ENCODE measurements around the gene NDUFA13. TPM values are rescaled to one million over a fixed set of nuclear protein-coding genes. Genes with fewer than 3 reads are reported as not detected.

The NDUFA13 gene
- total RNA-seq, 3 donors from 2014 or later, result 97.3 to 134 (median 99.2) TPM

DNA sequence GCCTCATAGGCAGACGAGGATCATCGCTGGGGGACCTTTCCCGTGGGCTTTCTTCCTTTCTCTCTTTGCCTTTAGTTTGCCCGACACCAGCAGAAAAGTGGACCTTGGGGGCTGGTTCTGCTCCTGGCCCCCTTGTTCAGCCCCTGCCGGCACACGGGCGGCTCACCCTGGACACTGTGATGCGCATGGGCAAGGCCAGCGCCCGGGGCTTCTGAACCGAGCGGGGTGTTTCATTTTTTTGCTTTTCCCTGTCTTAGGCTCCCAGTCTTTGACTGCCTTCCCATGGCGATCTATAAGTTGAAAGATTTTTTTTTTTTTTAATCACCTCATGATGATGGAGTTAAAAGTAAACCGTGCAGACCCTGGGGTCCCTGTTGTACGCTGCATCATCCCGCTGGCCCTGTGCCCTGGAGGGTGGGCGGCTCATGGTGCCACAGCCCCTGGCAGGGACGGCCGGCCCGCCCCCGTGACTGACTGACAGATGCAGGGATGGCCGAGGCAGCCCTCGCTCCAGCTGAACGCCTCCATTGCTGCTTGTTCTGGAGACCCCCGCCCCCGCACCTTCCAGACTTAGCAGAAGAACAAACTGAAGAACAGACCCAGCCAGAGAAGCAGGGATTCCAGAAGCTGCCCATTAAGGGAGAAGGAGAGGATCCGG is 10.2 kb upstream of the NDUFA13 start:
- TF ChIP-seq POLR2AphosphoS5 (IDR thresholded peaks at IDR 0.05), result no peak
- TF ChIP-seq, protein P1, sequence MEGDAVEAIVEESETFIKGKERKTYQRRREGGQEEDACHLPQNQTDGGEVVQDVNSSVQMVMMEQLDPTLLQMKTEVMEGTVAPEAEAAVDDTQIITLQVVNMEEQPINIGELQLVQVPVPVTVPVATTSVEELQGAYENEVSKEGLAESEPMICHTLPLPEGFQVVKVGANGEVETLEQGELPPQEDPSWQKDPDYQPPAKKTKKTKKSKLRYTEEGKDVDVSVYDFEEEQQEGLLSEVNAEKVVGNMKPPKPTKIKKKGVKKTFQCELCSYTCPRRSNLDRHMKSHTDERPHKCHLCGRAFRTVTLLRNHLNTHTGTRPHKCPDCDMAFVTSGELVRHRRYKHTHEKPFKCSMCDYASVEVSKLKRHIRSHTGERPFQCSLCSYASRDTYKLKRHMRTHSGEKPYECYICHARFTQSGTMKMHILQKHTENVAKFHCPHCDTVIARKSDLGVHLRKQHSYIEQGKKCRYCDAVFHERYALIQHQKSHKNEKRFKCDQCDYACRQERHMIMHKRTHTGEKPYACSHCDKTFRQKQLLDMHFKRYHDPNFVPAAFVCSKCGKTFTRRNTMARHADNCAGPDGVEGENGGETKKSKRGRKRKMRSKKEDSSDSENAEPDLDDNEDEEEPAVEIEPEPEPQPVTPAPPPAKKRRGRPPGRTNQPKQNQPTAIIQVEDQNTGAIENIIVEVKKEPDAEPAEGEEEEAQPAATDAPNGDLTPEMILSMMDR (IDR thresholded peaks at IDR 0.05), result no peak
- TF ChIP-seq POLR2A (IDR thresholded peaks at IDR 0.05), result no peak
- no peak for DNase-seq (ENCODE audit: low spot score in 2 of 2)
- Histone ChIP-seq H3K27me3 (no peaks in the 10 kb centered on the region), H3K9me3 (no peaks in the 10 kb centered on the region), H3K4me3 (peak overlapping the region in 2 of 3 donors; percentile 48 to 59), H3K4me1 (no peaks in the 10 kb centered on the region), H3K36me3 (peaks cover 13% of the 10 kb centered on the region), H3K27ac (no peak overlapping the region)
- intact Hi-C loops (cut with DNase I; ENCODE audit: low total_unique reads), result no loop called here

DNA sequence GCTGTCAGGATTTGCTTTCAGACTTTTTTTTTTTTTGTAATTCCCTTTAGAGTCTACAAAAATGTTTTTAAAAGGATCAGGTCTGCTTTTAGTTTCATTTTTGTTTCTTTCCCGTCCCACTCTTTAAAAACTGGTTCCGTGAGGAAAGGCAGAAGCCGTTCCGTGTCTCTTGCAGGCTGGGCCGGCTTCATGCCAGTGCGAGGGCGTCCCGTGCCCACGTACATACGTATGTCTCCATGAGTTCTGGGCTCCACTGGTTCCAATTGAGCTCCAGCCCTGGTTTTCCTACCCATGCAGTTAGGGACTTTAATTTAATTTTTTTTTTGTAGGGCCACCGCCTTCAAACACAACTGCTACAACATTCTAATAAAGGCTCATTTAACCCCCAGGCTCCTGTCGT is 9.4 kb upstream of the NDUFA13 start:
- H3K36me3 ChIP-seq, result peaks cover 13% of the 10 kb centered on the region

DNA sequence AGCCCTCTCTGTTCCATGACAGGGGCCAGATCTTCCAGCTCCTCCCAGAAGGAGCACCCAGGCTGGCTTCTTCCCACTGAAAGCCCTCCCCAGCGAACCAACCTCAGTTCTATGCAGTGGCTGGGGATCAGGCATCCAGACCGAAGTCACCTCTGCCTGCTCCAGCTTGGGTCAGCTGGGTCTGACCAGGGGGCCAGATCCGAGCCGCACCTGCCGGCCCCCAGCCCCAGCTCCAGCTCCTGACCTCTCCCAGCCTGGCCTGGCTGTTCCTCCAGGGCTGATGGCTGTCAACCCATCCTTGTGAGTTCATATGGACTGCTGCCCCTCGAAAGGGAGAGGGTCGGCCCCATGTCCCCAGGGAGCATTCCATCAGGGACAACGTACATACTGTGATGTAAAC is 8.7 kb upstream of the NDUFA13 start:
- intact Hi-C loops (cut with DNase I; ENCODE audit: low total_unique reads), result no loop called here
- Histone ChIP-seq H3K9me3 (no peaks in the 10 kb centered on the region), H3K27ac (no peak overlapping the region), H3K36me3 (peaks cover 5% of the 10 kb centered on the region), H3K4me1 (no peaks in the 10 kb centered on the region), H3K27me3 (no peaks in the 10 kb centered on the region), H3K4me3 (no peak overlapping the region)
- no peak for DNase-seq (ENCODE audit: low spot score in 2 of 2)
- TF ChIP-seq, protein P1 (IDR thresholded peaks at IDR 0.05), result no peak
- TF ChIP-seq POLR2A (IDR thresholded peaks at IDR 0.05) (no peak), POLR2AphosphoS5 (IDR thresholded peaks at IDR 0.05) (no peak)

More for the DNA sequence above, 9.4 kb upstream of the NDUFA13 start:
- no peaks in the 10 kb centered on the region for H3K27me3 ChIP-seq
- DNase-seq (ENCODE audit: low spot score in 2 of 2), result no peak
- peak overlapping the region in 1 of 2 donors; percentile 5 for H3K27ac ChIP-seq
- peak overlapping the region in 2 of 3 donors; percentile 48 to 59 for H3K4me3 ChIP-seq
- no peaks in the 10 kb centered on the region for H3K9me3 ChIP-seq
- H3K4me1 ChIP-seq, result no peaks in the 10 kb centered on the region
- TF ChIP-seq, protein P1 (IDR thresholded peaks at IDR 0.05), result no peak
- TF ChIP-seq POLR2AphosphoS5 (IDR thresholded peaks at IDR 0.05) (no peak), POLR2A (IDR thresholded peaks at IDR 0.05) (no peak)
- intact Hi-C loops (cut with DNase I; ENCODE audit: low total_unique reads), result no loop called here

DNA sequence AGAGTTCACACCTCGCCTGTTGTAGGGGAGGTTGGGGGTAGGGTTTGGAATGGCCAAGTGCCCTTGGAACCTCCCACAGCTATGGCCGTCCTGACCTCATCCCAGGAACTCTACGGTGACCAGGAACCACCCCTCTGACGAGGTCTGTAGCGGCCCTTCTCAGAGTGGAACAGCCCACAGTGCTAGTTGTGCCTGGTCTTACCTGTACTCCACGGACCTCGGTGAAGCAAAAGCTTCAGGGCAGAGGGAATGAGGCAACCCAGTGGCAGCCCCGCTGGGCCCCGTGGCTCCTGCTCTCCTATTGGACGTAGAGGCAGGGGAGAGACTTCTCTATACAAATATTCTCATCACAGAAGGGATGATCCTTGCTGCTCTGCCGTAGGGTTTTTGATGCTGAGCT is 7.8 kb upstream of the NDUFA13 start:
- intact Hi-C loops (cut with DNase I; ENCODE audit: low total_unique reads), result loop anchor here (2.0 kb wide), 1 partner anchor 53 kb away; no protein-coding TSS in a partner anchor
- H3K27me3 ChIP-seq, result no peaks in the 10 kb centered on the region
- no peak overlapping the region for H3K4me3 ChIP-seq
- H3K27ac ChIP-seq, result no peak overlapping the region
- no peaks in the 10 kb centered on the region for H3K36me3 ChIP-seq
- no peaks in the 10 kb centered on the region for H3K9me3 ChIP-seq
- TF ChIP-seq POLR2A (IDR thresholded peaks at IDR 0.05) (no peak), POLR2AphosphoS5 (IDR thresholded peaks at IDR 0.05) (no peak)
- TF ChIP-seq, protein P1 (IDR thresholded peaks at IDR 0.05), result no peak
- no peaks in the 10 kb centered on the region for H3K4me1 ChIP-seq
- DNase-seq (ENCODE audit: low spot score in 2 of 2), result no peak

DNA sequence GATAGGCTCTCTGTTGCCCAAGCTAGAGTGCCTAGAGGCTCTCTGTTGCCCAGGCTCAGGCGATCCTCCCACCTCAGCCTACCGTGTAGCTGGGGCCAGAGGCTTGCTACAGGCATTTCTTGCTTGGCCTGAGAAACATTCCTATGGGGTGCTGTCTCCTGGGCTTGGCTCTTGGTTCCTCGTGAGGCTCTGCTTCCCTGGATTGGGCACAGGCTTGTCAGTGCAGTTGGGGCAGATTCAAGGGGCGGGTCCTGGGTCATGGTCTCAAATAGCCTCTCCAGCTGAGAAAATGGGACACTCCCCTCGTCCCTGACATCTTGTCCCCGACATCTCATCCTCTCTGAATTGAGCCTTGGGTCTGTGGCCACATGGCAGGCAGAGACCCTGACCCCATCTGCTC is 5.6 kb upstream of the NDUFA13 start:
- Histone ChIP-seq H3K4me3 (no peak overlapping the region), H3K4me1 (no peaks in the 10 kb centered on the region), H3K36me3 (no peaks in the 10 kb centered on the region), H3K27ac (no peak overlapping the region), H3K27me3 (no peaks in the 10 kb centered on the region), H3K9me3 (no peaks in the 10 kb centered on the region)
- intact Hi-C loops (cut with DNase I; ENCODE audit: low total_unique reads), result no loop called here
- no peak for DNase-seq (ENCODE audit: low spot score in 2 of 2)
- TF ChIP-seq POLR2AphosphoS5 (IDR thresholded peaks at IDR 0.05), result no peak
- TF ChIP-seq POLR2A (IDR thresholded peaks at IDR 0.05), result no peak
- TF ChIP-seq, protein P1 (IDR thresholded peaks at IDR 0.05), result no peak
